ENCODE measurements around the gene SLC35G2. TPM values are rescaled to one million over a fixed set of nuclear protein-coding genes. Genes with fewer than 3 reads are reported as not detected.

The SLC35G2 gene
- total RNA-seq, 2 donors from 2014 or later, result 7.3 to 7.8 TPM

- no peak for ATAC-seq
- no peaks in the 10 kb centered on the region for H3K9me3 ChIP-seq
- no peak overlapping the region for H3K27ac ChIP-seq
Observed at GRCh38 chr3:136852180-136852579, 33.3 kb downstream of the SLC35G2 start.

GRCh38 chr3:136856665-136857064, 37.7 kb downstream of the SLC35G2 start:
- Histone ChIP-seq H3K4me1 (peaks cover 19% of the 10 kb centered on the region), H3K36me3 (replicated peaks in 1 of 2; ENCODE audit: insufficient read depth in 1 of 2, low read depth in 2 of 2) (no peaks in the 10 kb centered on the region)

More at GRCh38 chr3:136852180-136852579, 33.3 kb downstream of the SLC35G2 start:
- intact Hi-C loops (cut with DNase I), result no loop called here
- Histone ChIP-seq H3K36me3 (replicated peaks in 1 of 2; ENCODE audit: insufficient read depth in 1 of 2, low read depth in 2 of 2) (no peaks in the 10 kb centered on the region), H3K27me3 (no peaks in the 10 kb centered on the region), H3K4me1 (no peaks in the 10 kb centered on the region), H3K4me3 (no peak overlapping the region)
- 79 to 83% methylated on average over 4 of the region's 4 CpGs for whole genome bisulfite sequencing, 2 donors
- TF ChIP-seq POLR2A (IDR thresholded peaks at IDR 0.05) (no peak), CTCF (IDR thresholded peaks at IDR 0.05) (no peak)
- no peak for DNase-seq

GRCh38 chr3:136858381-136858780, 39.5 kb downstream of the SLC35G2 start:
- intact Hi-C loops (cut with DNase I), result no loop called here
- no peaks in the 10 kb centered on the region for H3K36me3 ChIP-seq (replicated peaks in 1 of 2; ENCODE audit: insufficient read depth in 1 of 2, low read depth in 2 of 2)
- H3K4me1 ChIP-seq, result peaks cover 23% of the 10 kb centered on the region
- TF ChIP-seq CTCF (IDR thresholded peaks at IDR 0.05), result no peak
- no peak for TF ChIP-seq POLR2A (IDR thresholded peaks at IDR 0.05)
- ATAC-seq (no peak), DNase-seq (peak in 1 of 4 donors; percentile 5)
- no peaks in the 10 kb centered on the region for H3K9me3 ChIP-seq
- no peak overlapping the region for H3K27ac ChIP-seq
- H3K4me3 ChIP-seq, result no peak overlapping the region
- no peaks in the 10 kb centered on the region for H3K27me3 ChIP-seq

More at GRCh38 chr3:136856665-136857064, 37.7 kb downstream of the SLC35G2 start:
- Histone ChIP-seq H3K9me3 (no peaks in the 10 kb centered on the region), H3K4me3 (no peak overlapping the region), H3K27me3 (no peaks in the 10 kb centered on the region), H3K27ac (no peak overlapping the region)
- intact Hi-C loops (cut with DNase I), result no loop called here
- ATAC-seq (no peak), DNase-seq (no peak)
- no peak for TF ChIP-seq POLR2A (IDR thresholded peaks at IDR 0.05)
- TF ChIP-seq CTCF (IDR thresholded peaks at IDR 0.05), result no peak

GRCh38 chr3:136860541-136860940, 41.6 kb downstream of the SLC35G2 start:
- no peak for ATAC-seq
- 39 to 49% methylated on average over 4 of the region's 4 CpGs for WGBS, 2 donors
- H3K9me3 ChIP-seq, result no peaks in the 10 kb centered on the region
- TF ChIP-seq CTCF (IDR thresholded peaks at IDR 0.05) (no peak), POLR2A (IDR thresholded peaks at IDR 0.05) (no peak)
- no peaks in the 10 kb centered on the region for H3K27me3 ChIP-seq
- intact Hi-C loops (cut with DNase I), result no loop called here
- H3K36me3 ChIP-seq (replicated peaks in 1 of 2; ENCODE audit: insufficient read depth in 1 of 2, low read depth in 2 of 2), result no peaks in the 10 kb centered on the region
- H3K4me3 ChIP-seq, result no peak overlapping the region
- peak overlapping the region in 3 of 4 donors; percentile 94 to 98 (median 97) for H3K27ac ChIP-seq
- H3K4me1 ChIP-seq, result peaks cover 28% of the 10 kb centered on the region
- no peak for DNase-seq

- intact Hi-C loops (cut with DNase I), result no loop called here
- Histone ChIP-seq H3K36me3 (replicated peaks in 1 of 2; ENCODE audit: insufficient read depth in 1 of 2, low read depth in 2 of 2) (no peaks in the 10 kb centered on the region), H3K4me3 (peak within 1 kb of the TSS; percentile 64 to 82), H3K9me3 (no peaks in the 10 kb centered on the region), H3K4me1 (peaks cover 37% of the 10 kb centered on the region), H3K27me3 (no peaks in the 10 kb centered on the region), H3K27ac (peak within 1 kb of the TSS; percentile 73 to 98 (median 96))
- WGBS, 2 donors, result 0% methylated on average over 6 to 66 of the region's 67 CpGs
- TF ChIP-seq CTCF (IDR thresholded peaks at IDR 0.05) (peak in 4 of 7 experiments; percentile 7 to 33 (median 30)), POLR2A (IDR thresholded peaks at IDR 0.05) (peak; percentile 86 to 96 (median 95))
- DNase-seq (peak; percentile 96 to 98 (median 98)), ATAC-seq (peak; percentile 97)
Observed at GRCh38 chr3:136861890-136862616, 43.1 kb downstream of the SLC35G2 start, which contains the start of gene NCK1. Gene NCK1, plus strand, starts transcription at chr3:136862208. Its CDS starts 65,794 bp downstream, at chr3:136928002.

Measured in body of pancreas (tissue), 4 donors.